Endothelial cell of umbilical vein (primary cell): ENCODE data around the gene CCSER1. TPM values are rescaled to one million over a fixed set of nuclear protein-coding genes. Genes with fewer than 3 reads are reported as not detected.

Experiments
- BruUV-seq: library from RNA; stranded (reverse); fragments of 400-500 nt; replicated peaks from 2 replicates; lab custom pipeline; 2021; lab: Mats Ljungman, UMichigan
- CTCF ChIA-PET: fragments of 300-600, 350-600 bp; sonication (Branson Sonifier 250); formaldehyde crosslinking; loops from one replicate; lab custom pipeline; 2021; ENCODE audit warnings: antibody characterized with exemption, inconsistent platforms; lab: Charles Lee
- POLR2A ChIA-PET: fragments of 300-600, 350-600 bp; sonication (Branson Sonifier 250); formaldehyde crosslinking; loops from one replicate; lab custom pipeline; 2021; ENCODE audit warnings: antibody characterized with exemption, inconsistent platforms; lab: Charles Lee
- DNase-seq: peaks from one replicate; pipeline ENCODE4 v3.0.0-alpha.2; 2011; ENCODE audit warnings: low read depth, low spot score
- FAIRE-seq: peaks from 2 replicates; lab custom pipeline; 2011; peaks lifted over from hg19 to GRCh38; lab: Jason Lieb, UNC
- H2AFZ ChIP-seq: 2 replicates; pipeline ENCODE4 v1.6.0; 2012; ENCODE audit warnings: low read depth, low read length, control low read depth, inconsistent platforms
- H3K27ac ChIP-seq: 2 replicates; pipeline ENCODE4 v1.5.1; 2011; ENCODE audit warnings: low read depth, mild to moderate bottlenecking, control low read depth, low read length, moderate library complexity; ENCODE audit not compliant: insufficient read depth
- H3K27me3 ChIP-seq, 2 experiments: 2 replicates each; pipeline versions ENCODE4 v1.6.0 to v1.6.1; 2011; ENCODE audit warnings: low read length in 2 of 2, mixed read lengths in 1 of 2; ENCODE audit not compliant: control insufficient read depth in 2 of 2, insufficient read depth in 2 of 2
- H3K36me3 ChIP-seq, 2 experiments: 2 replicates in 1 of 2; 3 replicates in 1 of 2; pipeline ENCODE4 v1.5.1; 2011; ENCODE audit warnings: low read length in 2 of 2, mild to moderate bottlenecking in 1 of 2, moderate library complexity in 1 of 2; ENCODE audit not compliant: control insufficient read depth in 2 of 2, insufficient read depth in 2 of 2; ENCODE audit errors: extremely low read depth in 1 of 2
- H3K4me1 ChIP-seq: 3 replicates; pipeline ENCODE4 v1.5.1; 2011; ENCODE audit warnings: mild to moderate bottlenecking, low read length; ENCODE audit not compliant: control insufficient read depth, insufficient read depth; ENCODE audit errors: extremely low read depth
- H3K4me2 ChIP-seq: 2 replicates; pipeline ENCODE4 v1.6.1; 2011; ENCODE audit warnings: low read length, control low read depth, mixed read lengths; ENCODE audit not compliant: insufficient read depth
- H3K4me3 ChIP-seq, 3 experiments: fragments of 200-600 bp in 1 of 3; sonication (generic), shearing (Covaris generic) in 1 of 3; replicated peaks in 1 of 3; 2 replicates each; pipeline ENCODE4 v1.5.1; 2011 to 2016; ENCODE audit warnings: control low read depth in 3 of 3, low read length in 3 of 3, mild to moderate bottlenecking in 2 of 3, inconsistent platforms in 1 of 3, low read depth in 1 of 3, moderate library complexity in 1 of 3; ENCODE audit not compliant: insufficient read depth in 1 of 3
- H3K79me2 ChIP-seq: 2 replicates; pipeline ENCODE4 v1.6.0; 2012; ENCODE audit warnings: low read length, inconsistent platforms; ENCODE audit not compliant: control insufficient read depth, insufficient read depth
- H3K9ac ChIP-seq: replicated peaks from 2 replicates; pipeline ENCODE3; 2011; ENCODE audit warnings: low read length, control low read depth; ENCODE audit not compliant: insufficient read depth; ENCODE audit errors: extremely low read depth
- H3K9me1 ChIP-seq: replicated peaks from 3 replicates; pipeline ENCODE4 v1.6.0; 2011; ENCODE audit warnings: mild to moderate bottlenecking, low read length; ENCODE audit not compliant: control insufficient read depth, insufficient read depth; ENCODE audit errors: extremely low read depth
- H3K9me3 ChIP-seq: replicated peaks from 2 replicates; pipeline ENCODE4 v1.5.1; 2012; ENCODE audit warnings: low read length, inconsistent platforms; ENCODE audit not compliant: control insufficient read depth, insufficient read depth
- H4K20me1 ChIP-seq: replicated peaks from 2 replicates; pipeline ENCODE3; 2011; ENCODE audit warnings: mild to moderate bottlenecking, low read length; ENCODE audit not compliant: control insufficient read depth, insufficient read depth; ENCODE audit errors: extremely low read depth
- EZH2 ChIP-seq: IDR thresholded peaks from 2 replicates; pipeline ENCODE4 v1.6.1; 2012; ENCODE audit warnings: borderline replicate concordance, low read depth, mild to moderate bottlenecking, moderate library complexity, low read length, inconsistent platforms; ENCODE audit not compliant: severe bottlenecking
- FOS ChIP-seq: IDR thresholded peaks from 2 replicates; pipeline ENCODE4 v1.6.1; 2011; ENCODE audit warnings: mild to moderate bottlenecking, low read length, moderate library complexity, borderline replicate concordance; ENCODE audit not compliant: insufficient read depth
- GATA2 ChIP-seq: IDR thresholded peaks from 2 replicates; pipeline ENCODE4 v1.7.0; 2011; ENCODE audit warnings: low read depth, mild to moderate bottlenecking, moderate library complexity, mixed read lengths, low read length; ENCODE audit not compliant: insufficient read length, insufficient read depth
- JUN ChIP-seq: IDR thresholded peaks from 2 replicates; pipeline ENCODE4 v1.6.1; 2011; ENCODE audit warnings: borderline replicate concordance, low read depth; ENCODE audit not compliant: insufficient read length, insufficient read depth
- MYC ChIP-seq: IDR thresholded peaks from one replicate; pipeline ENCODE4 v1.6.1; 2011; ENCODE audit warnings: mild to moderate bottlenecking, low read depth, low read length
- POLR2A ChIP-seq: IDR thresholded peaks from 2 replicates; pipeline ENCODE4 v1.6.1; 2012; ENCODE audit warnings: low read depth, mild to moderate bottlenecking, control low read depth, low read length
- POLR2AphosphoS5 ChIP-seq: IDR thresholded peaks from 2 replicates; pipeline ENCODE4 v1.6.1; 2012; ENCODE audit warnings: low read depth, mild to moderate bottlenecking, control low read depth, low read length, moderate library complexity; ENCODE audit not compliant: insufficient read depth
- dilution Hi-C: fragments of 300-500 bp; cut with MboI; formaldehyde crosslinking; loops from one replicate; pipeline ENCODE4 v1.15.0; 2019; ENCODE audit warnings: low sequenced_read_pairs; ENCODE audit not compliant: extremely low pct_ligation_motif_present
- intact Hi-C: fragments of 100-400 bp; cut with micrococcal nuclease; formaldehyde crosslinking; loops from one replicate; pipeline ENCODE4 v1.10.0; 2022
- polyA plus RNA-seq, 4 experiments: library from polyadenylated mRNA; depleted of rRNA in 3 of 4; stranded (reverse) in 3 of 4; unstranded in 1 of 4; fragments of >200 nt; gene quantifications; 2 replicates each; pipeline versions ENCODE4 v1.2.1 to v1.2.3, GENCODE V29; 2011 to 2012; ENCODE audit warnings: missing spikeins in 1 of 4
- total RNA-seq: library from RNA; stranded (reverse); gene quantifications from 2 replicates; pipeline ENCODE4 v1.2.3, GENCODE V29; 2021
- TF ChIP-seq, protein P1 (sequence below), 2 donors: IDR thresholded peaks; 1 replicate in 1 of 2; 2 replicates in 1 of 2; pipeline ENCODE4 v1.5.1; 2011; ENCODE audit warnings: low read length in 2 of 2, mild to moderate bottlenecking in 2 of 2, moderate library complexity in 2 of 2, control low read depth in 1 of 2, inconsistent platforms in 1 of 2, low read depth in 1 of 2; ENCODE audit not compliant: insufficient read depth in 1 of 2; ENCODE audit errors: extremely low read depth in 1 of 2
- TF ChIP-seq, protein P2 (sequence below): IDR thresholded peaks from 2 replicates; pipeline ENCODE4 v1.6.1; 2011; ENCODE audit not compliant: insufficient read depth, insufficient read length

Gene CCSER1
- total and polyA plus RNA-seq, 2 donors (not counting 3 experiments of a cell fraction or from before 2014, with no cell fraction given), result 0.11 to 1.8 TPM

DNA sequence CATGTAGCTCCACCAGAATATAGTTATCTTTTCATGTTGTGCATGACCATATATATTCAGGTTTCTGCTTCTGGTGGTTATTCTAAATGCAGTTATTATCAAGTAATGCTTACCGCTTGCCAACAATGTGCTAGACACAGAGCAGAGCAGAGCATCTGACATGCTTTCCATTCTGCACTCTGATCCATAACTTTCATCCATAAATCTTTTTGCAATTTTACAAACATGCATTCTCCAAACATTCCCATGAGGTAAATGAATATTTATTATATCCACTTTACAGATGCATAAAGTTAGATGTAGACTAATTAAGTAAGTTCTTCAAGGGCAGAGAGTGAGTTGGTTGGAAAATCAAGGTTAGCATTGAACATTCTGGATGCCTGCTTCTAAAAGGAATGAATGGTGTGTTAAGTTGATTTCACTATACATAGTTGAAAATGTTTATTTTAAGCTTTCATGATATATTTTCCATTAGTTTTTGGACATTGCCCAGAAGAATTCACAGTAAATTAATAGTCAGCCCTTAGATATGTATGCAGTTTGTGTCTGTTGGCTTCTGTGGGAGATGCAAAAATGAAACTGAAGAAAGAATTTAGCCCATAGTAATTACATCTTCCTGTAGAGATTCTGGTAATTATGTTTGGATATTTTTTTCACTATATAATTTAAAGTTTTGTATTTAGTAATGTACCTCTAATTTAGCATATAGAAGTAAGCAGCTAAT, 867.8 kb downstream of the CCSER1 start:
- POLR2A ChIA-PET, result no interaction called here
- DNase-seq, result no peak
- no peaks in the 10 kb centered on the region for H3K27me3 ChIP-seq
- no peak overlapping the region for H3K9ac ChIP-seq
- no TSS peak for BruUV-seq
- FAIRE-seq, result no peak
- no peaks in the 10 kb centered on the region for H4K20me1 ChIP-seq
- no peaks in the 10 kb centered on the region for H3K9me1 ChIP-seq
- H3K36me3 ChIP-seq, result no peaks in the 10 kb centered on the region
- no peak overlapping the region for H3K4me2 ChIP-seq
- H3K79me2 ChIP-seq, result no peaks in the 10 kb centered on the region
- dilution Hi-C loops (no loop called here), intact Hi-C loops (no loop called here)
- H3K4me1 ChIP-seq, result no peaks in the 10 kb centered on the region
- no peak overlapping the region for H3K4me3 ChIP-seq
- H3K27ac ChIP-seq, result no peak overlapping the region
- no peak overlapping the region for H2AFZ ChIP-seq
- CTCF ChIA-PET, result no interaction called here
- TF ChIP-seq EZH2, result no peak
- H3K9me3 ChIP-seq, result no peaks in the 10 kb centered on the region

DNA sequence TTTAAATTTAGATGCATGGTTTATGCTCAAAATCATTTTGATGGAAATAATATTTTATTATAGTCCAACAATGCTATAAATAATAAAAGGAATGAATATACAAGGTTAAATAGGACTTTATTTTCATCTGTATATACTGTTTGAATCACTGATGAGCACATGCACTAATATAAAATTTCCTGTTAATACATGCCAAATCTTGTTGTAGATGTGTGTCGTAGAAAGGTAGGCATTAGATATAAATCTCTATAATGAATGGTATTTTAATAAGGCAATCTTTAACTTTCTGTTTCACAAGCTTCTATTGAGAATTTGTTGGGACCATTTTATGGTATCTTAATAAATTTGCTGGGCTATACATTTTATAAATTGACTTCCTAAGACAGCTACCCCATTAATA, 868.8 kb downstream of the CCSER1 start:
- Histone ChIP-seq H2AFZ (no peak overlapping the region), H4K20me1 (no peaks in the 10 kb centered on the region), H3K9me1 (no peaks in the 10 kb centered on the region), H3K36me3 (no peaks in the 10 kb centered on the region), H3K4me2 (no peak overlapping the region), H3K27ac (no peak overlapping the region), H3K9ac (no peak overlapping the region), H3K27me3 (no peaks in the 10 kb centered on the region), H3K9me3 (no peaks in the 10 kb centered on the region), H3K4me3 (no peak overlapping the region), H3K4me1 (no peaks in the 10 kb centered on the region), H3K79me2 (no peaks in the 10 kb centered on the region)
- ChIA-PET CTCF (no interaction called here), POLR2A (no interaction called here)
- no TSS peak for BruUV-seq
- DNase-seq (no peak), FAIRE-seq (no peak)
- dilution Hi-C loops, result no loop called here
- intact Hi-C loops, result no loop called here
- TF ChIP-seq, protein P1, sequence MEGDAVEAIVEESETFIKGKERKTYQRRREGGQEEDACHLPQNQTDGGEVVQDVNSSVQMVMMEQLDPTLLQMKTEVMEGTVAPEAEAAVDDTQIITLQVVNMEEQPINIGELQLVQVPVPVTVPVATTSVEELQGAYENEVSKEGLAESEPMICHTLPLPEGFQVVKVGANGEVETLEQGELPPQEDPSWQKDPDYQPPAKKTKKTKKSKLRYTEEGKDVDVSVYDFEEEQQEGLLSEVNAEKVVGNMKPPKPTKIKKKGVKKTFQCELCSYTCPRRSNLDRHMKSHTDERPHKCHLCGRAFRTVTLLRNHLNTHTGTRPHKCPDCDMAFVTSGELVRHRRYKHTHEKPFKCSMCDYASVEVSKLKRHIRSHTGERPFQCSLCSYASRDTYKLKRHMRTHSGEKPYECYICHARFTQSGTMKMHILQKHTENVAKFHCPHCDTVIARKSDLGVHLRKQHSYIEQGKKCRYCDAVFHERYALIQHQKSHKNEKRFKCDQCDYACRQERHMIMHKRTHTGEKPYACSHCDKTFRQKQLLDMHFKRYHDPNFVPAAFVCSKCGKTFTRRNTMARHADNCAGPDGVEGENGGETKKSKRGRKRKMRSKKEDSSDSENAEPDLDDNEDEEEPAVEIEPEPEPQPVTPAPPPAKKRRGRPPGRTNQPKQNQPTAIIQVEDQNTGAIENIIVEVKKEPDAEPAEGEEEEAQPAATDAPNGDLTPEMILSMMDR (IDR thresholded peaks at IDR 0.05; ENCODE audit: extremely low read depth in 1 of 2, insufficient read depth in 1 of 2, low read depth in 1 of 2, low read length in 2 of 2), result no peak
- no peak for TF ChIP-seq POLR2A
- TF ChIP-seq, protein P2, sequence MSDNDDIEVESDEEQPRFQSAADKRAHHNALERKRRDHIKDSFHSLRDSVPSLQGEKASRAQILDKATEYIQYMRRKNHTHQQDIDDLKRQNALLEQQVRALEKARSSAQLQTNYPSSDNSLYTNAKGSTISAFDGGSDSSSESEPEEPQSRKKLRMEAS, result no peak
- no peak for TF ChIP-seq FOS
- no peak for TF ChIP-seq GATA2
- TF ChIP-seq EZH2, result no peak
- TF ChIP-seq JUN, result no peak
- no peak for TF ChIP-seq POLR2AphosphoS5
- no peak for TF ChIP-seq MYC
